NCI-H524 treated with DMSO at 0.1 percent for 48 hours (cell line): ENCODE data around the gene CACNA2D3.

Source experiments
- DNase-seq: peaks from one replicate; lab custom pipeline; 2025; lab: John Stamatoyannopoulos, UW

Gene CACNA2D3

GRCh38 chr3:54341811-54342210 lies 219.5 kb downstream of the CACNA2D3 start:
- DNase-seq = no peak

GRCh38 chr3:54342676-54343075 lies 220.3 kb downstream of the CACNA2D3 start:
- no peak for DNase-seq

- DNase-seq = no peak
Observed at GRCh38 chr3:54343495-54343894, 221.1 kb downstream of the CACNA2D3 start.

- no peak for DNase-seq
Observed at GRCh38 chr3:54344601-54345231, 222.4 kb downstream of the CACNA2D3 start.

- DNase-seq = no peak
Observed at GRCh38 chr3:54345847-54346375, 223.6 kb downstream of the CACNA2D3 start.

- peak; percentile 71 for DNase-seq
Observed at GRCh38 chr3:54347060-54347459, 224.7 kb downstream of the CACNA2D3 start.

GRCh38 chr3:54347933-54348332 lies 225.6 kb downstream of the CACNA2D3 start:
- no peak for DNase-seq

- DNase-seq = peak; percentile 60
Observed at GRCh38 chr3:54349231-54349652, 226.9 kb downstream of the CACNA2D3 start.

- DNase-seq = peak; percentile 60
Observed at GRCh38 chr3:54349691-54350090, 227.3 kb downstream of the CACNA2D3 start.

GRCh38 chr3:54353546-54353945 lies 231.2 kb downstream of the CACNA2D3 start:
- no peak for DNase-seq

GRCh38 chr3:54353946-54354345 lies 231.6 kb downstream of the CACNA2D3 start:
- no peak for DNase-seq

GRCh38 chr3:54355800-54356199 lies 233.4 kb downstream of the CACNA2D3 start:
- DNase-seq = no peak

- DNase-seq = no peak
Observed at GRCh38 chr3:54356261-54357045, 234.1 kb downstream of the CACNA2D3 start.

- DNase-seq = no peak
Observed at GRCh38 chr3:54357301-54357700, 234.9 kb downstream of the CACNA2D3 start.

- no peak for DNase-seq
Observed at GRCh38 chr3:54358316-54358715, 236.0 kb downstream of the CACNA2D3 start.

- DNase-seq = no peak
Observed at GRCh38 chr3:54358969-54359694, 236.8 kb downstream of the CACNA2D3 start.

GRCh38 chr3:54360320-54360719 lies 238.0 kb downstream of the CACNA2D3 start:
- no peak for DNase-seq

- DNase-seq = no peak
Observed at GRCh38 chr3:54361746-54362283, 239.5 kb downstream of the CACNA2D3 start.

GRCh38 chr3:54366007-54366750 lies 243.8 kb downstream of the CACNA2D3 start:
- DNase-seq = no peak

GRCh38 chr3:54366839-54367238 lies 244.5 kb downstream of the CACNA2D3 start:
- DNase-seq = no peak

GRCh38 chr3:54372232-54372631 lies 249.9 kb downstream of the CACNA2D3 start:
- DNase-seq = no peak
